Measurements from ENCODE around the gene SYNPO2.
A peak's percentile ranks its signal among the peaks of the same experiment; 100 is the strongest.

SYNPO2 gene

DNA sequence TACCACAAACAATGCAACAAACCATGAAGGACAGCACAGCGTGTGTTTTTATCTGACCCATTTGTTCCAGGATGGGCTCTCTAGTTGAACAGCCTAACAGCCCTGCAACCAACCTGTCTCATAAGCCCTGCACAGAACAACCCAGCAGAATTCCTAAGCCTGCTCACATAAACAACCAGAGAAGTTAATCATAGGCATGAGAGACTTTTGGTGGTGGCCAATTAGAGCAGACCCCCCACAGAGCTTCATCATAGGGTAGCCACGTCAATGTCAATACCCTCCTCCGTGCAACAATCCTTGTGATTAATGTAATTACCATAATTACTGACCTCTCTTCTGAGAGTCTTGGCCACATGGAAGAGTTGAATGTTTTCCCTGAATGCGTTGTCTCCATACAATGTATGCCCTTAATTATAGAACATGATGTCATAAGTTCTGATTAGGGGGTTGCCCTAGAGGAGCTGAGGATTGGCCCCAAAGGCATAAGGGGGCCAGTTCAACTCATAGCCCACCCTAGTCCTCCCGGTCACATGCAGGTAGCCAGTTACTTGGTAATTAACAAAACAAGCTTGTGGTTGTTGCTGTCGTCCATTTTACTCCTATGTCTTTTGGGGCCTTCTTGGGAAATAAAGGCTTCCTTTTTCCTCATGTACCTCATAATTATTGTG lies 92.7 kb downstream of the SYNPO2 start:
- no peak overlapping the region for H3K4me2 ChIP-seq (ENCODE audit: insufficient read depth, low read length)

DNA sequence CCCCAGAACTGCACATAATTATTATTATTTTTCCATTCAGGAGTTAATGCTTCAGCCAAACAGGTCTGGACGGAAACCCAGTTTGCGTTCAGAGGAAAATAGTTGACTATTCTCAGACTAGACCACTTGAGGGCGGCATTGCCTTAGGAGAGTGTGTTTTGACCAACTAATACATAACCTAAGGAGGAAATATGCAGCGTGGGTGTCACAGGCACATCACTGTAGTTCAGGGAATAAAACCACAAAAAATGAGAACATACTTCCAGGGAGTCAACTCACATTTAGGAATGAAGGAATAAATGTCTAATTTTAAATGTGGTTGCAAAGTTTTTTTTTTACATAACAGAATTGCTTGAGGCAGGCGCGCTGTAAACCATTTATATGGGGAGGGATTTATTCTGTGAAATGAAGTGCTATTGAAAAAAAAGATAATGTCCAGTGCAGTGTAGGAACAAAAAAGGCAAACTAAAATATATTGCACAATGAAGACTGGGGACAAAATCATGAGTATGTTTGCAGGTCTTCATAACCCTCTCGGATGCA lies 93.3 kb downstream of the SYNPO2 start:
- Histone ChIP-seq H3K9ac (ENCODE audit: low read depth, low read length) (no peak overlapping the region), H4K20me1 (ENCODE audit: insufficient read depth, low read length) (no peaks in the 10 kb centered on the region), H2AFZ (ENCODE audit: low read depth, low read length) (no peak overlapping the region), H3K9me3 (ENCODE audit: insufficient read depth, low read length, severe bottlenecking) (no peaks in the 10 kb centered on the region), H3K79me2 (ENCODE audit: insufficient read depth, low read length) (no peaks in the 10 kb centered on the region), H3K4me2 (ENCODE audit: insufficient read depth, low read length) (no peak overlapping the region), H3K36me3 (ENCODE audit: insufficient read depth, low read length) (no peaks in the 10 kb centered on the region), H3K27ac (ENCODE audit: low read length) (no peak overlapping the region), H3K27me3 (ENCODE audit: insufficient read depth, low read length, poor library complexity) (peaks cover 13% of the 10 kb centered on the region), H3K4me3 (ENCODE audit: low read depth in 1 of 2, low read length in 2 of 2) (no peak overlapping the region), H3K4me1 (ENCODE audit: insufficient read depth, low read length) (no peaks in the 10 kb centered on the region)
- DNase-seq (peak; percentile 52), ATAC-seq (ENCODE audit: insufficient read depth, low read depth) (peak; percentile 76)
- TF ChIP-seq, protein P1, sequence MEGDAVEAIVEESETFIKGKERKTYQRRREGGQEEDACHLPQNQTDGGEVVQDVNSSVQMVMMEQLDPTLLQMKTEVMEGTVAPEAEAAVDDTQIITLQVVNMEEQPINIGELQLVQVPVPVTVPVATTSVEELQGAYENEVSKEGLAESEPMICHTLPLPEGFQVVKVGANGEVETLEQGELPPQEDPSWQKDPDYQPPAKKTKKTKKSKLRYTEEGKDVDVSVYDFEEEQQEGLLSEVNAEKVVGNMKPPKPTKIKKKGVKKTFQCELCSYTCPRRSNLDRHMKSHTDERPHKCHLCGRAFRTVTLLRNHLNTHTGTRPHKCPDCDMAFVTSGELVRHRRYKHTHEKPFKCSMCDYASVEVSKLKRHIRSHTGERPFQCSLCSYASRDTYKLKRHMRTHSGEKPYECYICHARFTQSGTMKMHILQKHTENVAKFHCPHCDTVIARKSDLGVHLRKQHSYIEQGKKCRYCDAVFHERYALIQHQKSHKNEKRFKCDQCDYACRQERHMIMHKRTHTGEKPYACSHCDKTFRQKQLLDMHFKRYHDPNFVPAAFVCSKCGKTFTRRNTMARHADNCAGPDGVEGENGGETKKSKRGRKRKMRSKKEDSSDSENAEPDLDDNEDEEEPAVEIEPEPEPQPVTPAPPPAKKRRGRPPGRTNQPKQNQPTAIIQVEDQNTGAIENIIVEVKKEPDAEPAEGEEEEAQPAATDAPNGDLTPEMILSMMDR (IDR thresholded peaks at IDR 0.05; ENCODE audit: borderline replicate concordance, extremely low read depth, low read length, poor library complexity, severe bottlenecking): peak; percentile 71
- no peak for TF ChIP-seq EZH2 (IDR thresholded peaks at IDR 0.05; ENCODE audit: borderline replicate concordance, low read depth, low read length, severe bottlenecking)

More for the DNA sequence above, 92.7 kb downstream of the SYNPO2 start:
- H4K20me1 ChIP-seq (ENCODE audit: insufficient read depth, low read length): no peaks in the 10 kb centered on the region
- H3K9me3 ChIP-seq (ENCODE audit: insufficient read depth, low read length, severe bottlenecking): no peaks in the 10 kb centered on the region
- no peaks in the 10 kb centered on the region for H3K36me3 ChIP-seq (ENCODE audit: insufficient read depth, low read length)
- H3K4me1 ChIP-seq (ENCODE audit: insufficient read depth, low read length): no peaks in the 10 kb centered on the region
- no peak for DNase-seq
- H3K27ac ChIP-seq (ENCODE audit: low read length): no peak overlapping the region
- ATAC-seq (ENCODE audit: insufficient read depth, low read depth): no peak
- H3K79me2 ChIP-seq (ENCODE audit: insufficient read depth, low read length): no peaks in the 10 kb centered on the region
- no peak overlapping the region for H3K4me3 ChIP-seq (ENCODE audit: low read depth in 1 of 2, low read length in 2 of 2)
- H3K27me3 ChIP-seq (ENCODE audit: insufficient read depth, low read length, poor library complexity): peaks cover 13% of the 10 kb centered on the region
- TF ChIP-seq EZH2 (IDR thresholded peaks at IDR 0.05; ENCODE audit: borderline replicate concordance, low read depth, low read length, severe bottlenecking): no peak
- TF ChIP-seq, protein P1 (IDR thresholded peaks at IDR 0.05; ENCODE audit: borderline replicate concordance, extremely low read depth, low read length, poor library complexity, severe bottlenecking): no peak
- H2AFZ ChIP-seq (ENCODE audit: low read depth, low read length): no peak overlapping the region
- no peak overlapping the region for H3K9ac ChIP-seq (ENCODE audit: low read depth, low read length)

DNA sequence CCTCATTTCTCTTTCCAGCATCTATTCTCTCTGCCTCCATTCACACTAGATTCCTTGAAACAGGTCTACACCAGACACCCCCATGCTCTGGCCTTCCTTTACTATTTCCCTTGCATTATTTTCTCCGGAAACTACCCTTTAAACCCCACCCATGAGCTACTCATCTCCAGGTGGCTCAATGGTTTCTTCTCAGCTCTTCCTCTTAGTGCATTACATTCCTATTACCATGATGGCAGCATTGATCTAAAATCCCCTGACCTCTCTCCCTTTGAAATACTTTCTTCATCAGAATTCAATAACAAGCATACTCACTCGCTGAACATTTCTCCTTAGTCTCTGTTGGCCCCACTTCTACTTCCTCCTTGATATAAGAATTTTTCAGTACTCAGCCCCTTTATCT lies 94.6 kb downstream of the SYNPO2 start:
- H2AFZ ChIP-seq (ENCODE audit: low read depth, low read length): no peak overlapping the region
- H3K9ac ChIP-seq (ENCODE audit: low read depth, low read length): no peak overlapping the region
- no peaks in the 10 kb centered on the region for H3K79me2 ChIP-seq (ENCODE audit: insufficient read depth, low read length)
- ATAC-seq (ENCODE audit: insufficient read depth, low read depth): no peak
- no peak for DNase-seq
- peaks cover 13% of the 10 kb centered on the region for H3K27me3 ChIP-seq (ENCODE audit: insufficient read depth, low read length, poor library complexity)
- H3K4me1 ChIP-seq (ENCODE audit: insufficient read depth, low read length): no peaks in the 10 kb centered on the region
- no peak overlapping the region for H3K4me2 ChIP-seq (ENCODE audit: insufficient read depth, low read length)
- no peak overlapping the region for H3K27ac ChIP-seq (ENCODE audit: low read length)
- H3K36me3 ChIP-seq (ENCODE audit: insufficient read depth, low read length): no peaks in the 10 kb centered on the region
- TF ChIP-seq EZH2 (IDR thresholded peaks at IDR 0.05; ENCODE audit: borderline replicate concordance, low read depth, low read length, severe bottlenecking): no peak
- TF ChIP-seq, protein P1 (IDR thresholded peaks at IDR 0.05; ENCODE audit: borderline replicate concordance, extremely low read depth, low read length, poor library complexity, severe bottlenecking): no peak
- H3K9me3 ChIP-seq (ENCODE audit: insufficient read depth, low read length, severe bottlenecking): no peaks in the 10 kb centered on the region
- no peak overlapping the region for H3K4me3 ChIP-seq (ENCODE audit: low read depth in 1 of 2, low read length in 2 of 2)
- no peaks in the 10 kb centered on the region for H4K20me1 ChIP-seq (ENCODE audit: insufficient read depth, low read length)

Data from DND-41 (cell line).